Left cardiac atrium (tissue), 4 donors: ENCODE measurements around the gene IRF3. TPM values are rescaled to one million over a fixed set of nuclear protein-coding genes. Genes with fewer than 3 reads are reported as not detected.
A peak's percentile ranks its signal among the peaks of the same experiment; 100 is the strongest.

Experiments used
- ATAC-seq, 2 donors: fragments of 200-7000 bp; cut with Tn5 transposase; one replicate each; pipeline ENCODE4 v1.9.1; 2020; ENCODE audit warnings: mild to moderate bottlenecking in 2 of 2, moderate library complexity in 2 of 2
- DNase-seq: peaks from one replicate; pipeline ENCODE4 v3.0.0-alpha.2; 2020
- intact Hi-C, 2 donors: fragments of 100-400 bp; cut with DNase I; formaldehyde crosslinking; loops; one replicate each; pipeline versions ENCODE4 v1.14.1 to v1.15.1; 2022 to 2023
- total RNA-seq, 2 donors: library from RNA; stranded (reverse); fragmentation: NEBNext Ultra II Directional; extraction: Animal tissue kit (Norgen Biotek cat#: 25700); gene quantifications; one replicate each; pipeline ENCODE4 v1.2.1, GENCODE V29; 2021
- donor health status: DM: no; HTN: yes; CAD: no.
- donor health status: DM: no; HTN: yes; CAD: no; lungs with severe emphysema.
- donor health status: DM: yes; HTN: yes; CAD: no.
- donor health status: Dilated cardiomyopathy.

Gene IRF3
- total RNA-seq, 2 donors from 2014 or later: 46.3 to 48.1 TPM

GRCh38 chr19:49677901-49678674 is 12.4 kb upstream of the IRF3 start:
- peak; percentile 73 for DNase-seq
- no peak for ATAC-seq
- intact Hi-C loops: no loop called here

- intact Hi-C loops: no loop called here
- ATAC-seq (peak in 1 of 2 donors; percentile 19), DNase-seq (peak; percentile 61)
These were observed 11.7 kb upstream of the IRF3 start, which contains the start of gene PRMT1 for GRCh38 chr19:49677231-49677900. Gene PRMT1 (plus strand): TSS chr19:49677271. CDS start chr19:49677281, 10 bp downstream.

GRCh38 chr19:49676784-49677230 is 11.2 kb upstream of the IRF3 start:
- ATAC-seq (peak; percentile 84 to 88), DNase-seq (peak; percentile 100)
- intact Hi-C loops: no loop called here

- ATAC-seq (peak; percentile 36 to 52), DNase-seq (peak; percentile 86)
- intact Hi-C loops: no loop called here
These were observed 10.6 kb upstream of the IRF3 start for GRCh38 chr19:49676136-49676783.

GRCh38 chr19:49672131-49672919 is 6.7 kb upstream of the IRF3 start:
- intact Hi-C loops: no loop called here
- DNase-seq (peak; percentile 81), ATAC-seq (peak in 1 of 2 donors; percentile 2)

- ATAC-seq (no peak), DNase-seq (no peak)
- intact Hi-C loops: no loop called here
These were observed 3.9 kb upstream of the IRF3 start for GRCh38 chr19:49669516-49669915.

- intact Hi-C loops: no loop called here
- ATAC-seq: no peak
- no peak for DNase-seq
These were observed 1.8 kb upstream of the IRF3 start for GRCh38 chr19:49667473-49667872.

GRCh38 chr19:49666120-49666444 is 425 bp upstream of the IRF3 start:
- peak in 1 of 2 donors; percentile 13 for ATAC-seq
- DNase-seq: no peak
- intact Hi-C loops: no loop called here

GRCh38 chr19:49665036-49665350 is 664 bp downstream of the IRF3 start:
- ATAC-seq: peak in 1 of 2 donors; percentile 1

GRCh38 chr19:49664171-49665035 is 1.3 kb downstream of the IRF3 start:
- ATAC-seq (peak; percentile 84 to 85), DNase-seq (peak; percentile 92)
- intact Hi-C loops: no loop called here

More at GRCh38 chr19:49665036-49665350, 664 bp downstream of the IRF3 start:
- intact Hi-C loops: no loop called here
- DNase-seq: no peak

GRCh38 chr19:49663224-49663623 is 2.4 kb downstream of the IRF3 start:
- ATAC-seq (no peak), DNase-seq (no peak)
- intact Hi-C loops: no loop called here

GRCh38 chr19:49662011-49662410 is 3.6 kb downstream of the IRF3 start:
- ATAC-seq: no peak
- intact Hi-C loops: no loop called here
- no peak for DNase-seq

GRCh38 chr19:49660338-49660961 is 5.2 kb downstream of the IRF3 start:
- DNase-seq (no peak), ATAC-seq (no peak)
- intact Hi-C loops: no loop called here

GRCh38 chr19:49658566-49659442 is 6.9 kb downstream of the IRF3 start:
- intact Hi-C loops: no loop called here
- ATAC-seq: no peak
- DNase-seq: no peak

- no peak for ATAC-seq
- intact Hi-C loops: no loop called here
- DNase-seq: no peak
These were observed 7.5 kb downstream of the IRF3 start for GRCh38 chr19:49658139-49658517.

GRCh38 chr19:49657493-49658138 is 8.0 kb downstream of the IRF3 start:
- ATAC-seq (no peak), DNase-seq (no peak)
- intact Hi-C loops: no loop called here
